ENCODE data around the gene WWTR1.

WWTR1 gene

GRCh38 chr3:149657926-149658743, at the start of gene WWTR1:
TSS of gene WWTR1 (minus strand) at chr3:149658025. CDS start at chr3:149657306, 719 bp downstream.
- DNase-seq (ENCODE audit: low read depth) = no peak

- DNase-seq (ENCODE audit: low read depth) = no peak
Observed at GRCh38 chr3:149706905-149707304, 49.1 kb upstream of the WWTR1 start.

GRCh38 chr3:149705416-149705815, 47.6 kb upstream of the WWTR1 start:
- DNase-seq (ENCODE audit: low read depth) = no peak

- no peak for DNase-seq (ENCODE audit: low read depth)
Observed at GRCh38 chr3:149703466-149703865, 45.6 kb upstream of the WWTR1 start.

- no peak for DNase-seq (ENCODE audit: low read depth)
Observed at GRCh38 chr3:149702691-149703441, 45.0 kb upstream of the WWTR1 start.

GRCh38 chr3:149701977-149702350, 44.1 kb upstream of the WWTR1 start:
- DNase-seq (ENCODE audit: low read depth) = no peak

- DNase-seq (ENCODE audit: low read depth) = no peak
Observed at GRCh38 chr3:149701206-149701976, 43.6 kb upstream of the WWTR1 start.

GRCh38 chr3:149688122-149688757, 30.4 kb upstream of the WWTR1 start:
- no peak for DNase-seq (ENCODE audit: low read depth)

GRCh38 chr3:149686996-149687395, 29.2 kb upstream of the WWTR1 start:
- no peak for DNase-seq (ENCODE audit: low read depth)

GRCh38 chr3:149678351-149678950, 20.6 kb upstream of the WWTR1 start:
- no peak for DNase-seq (ENCODE audit: low read depth)

GRCh38 chr3:149673393-149673792, 15.6 kb upstream of the WWTR1 start:
- no peak for DNase-seq (ENCODE audit: low read depth)

- DNase-seq (ENCODE audit: low read depth) = no peak
Observed at GRCh38 chr3:149670742-149671492, 13.1 kb upstream of the WWTR1 start.

GRCh38 chr3:149667576-149667975, 9.8 kb upstream of the WWTR1 start:
- no peak for DNase-seq (ENCODE audit: low read depth)

GRCh38 chr3:149663966-149664365, 6.1 kb upstream of the WWTR1 start:
- DNase-seq (ENCODE audit: low read depth) = no peak

- DNase-seq (ENCODE audit: low read depth) = no peak
Observed at GRCh38 chr3:149662240-149662887, 4.5 kb upstream of the WWTR1 start.

- no peak for DNase-seq (ENCODE audit: low read depth)
Observed at GRCh38 chr3:149660462-149660861, 2.6 kb upstream of the WWTR1 start.

- no peak for DNase-seq (ENCODE audit: low read depth)
Observed at GRCh38 chr3:149658744-149659497, 1.1 kb upstream of the WWTR1 start.

GRCh38 chr3:149657321-149657925, 402 bp downstream of the WWTR1 start:
- DNase-seq (ENCODE audit: low read depth) = no peak
